Lung (tissue), 12 donors: ENCODE data around the gene SEC14L1. TPM values are rescaled to one million over a fixed set of nuclear protein-coding genes. Genes with fewer than 3 reads are reported as not detected.

Experiments
- ATAC-seq: fragments of 200-7000 bp; cut with Tn5 transposase; one replicate; pipeline ENCODE4 v1.9.1; 2020; ENCODE audit warnings: moderate number of reproducible peaks; ENCODE audit not compliant: insufficient read depth, low FRiP score
- DNase-seq, 3 donors: peaks; one replicate each; pipeline ENCODE4 v3.0.0-alpha.2; 2013 to 2017
- H3K27ac ChIP-seq, 2 donors: one replicate each; pipeline ENCODE4 v1.5.1; 2013; ENCODE audit warnings: mild to moderate bottlenecking in 2 of 2, moderate library complexity in 2 of 2, control low read depth in 1 of 2, inconsistent platforms in 1 of 2, low read depth in 1 of 2, low read length in 1 of 2
- H3K27me3 ChIP-seq, 3 donors: one replicate each; pipeline ENCODE4 v1.5.1; 2013; ENCODE audit warnings: low read length in 2 of 3; ENCODE audit not compliant: control insufficient read depth in 3 of 3, insufficient read depth in 3 of 3
- H3K36me3 ChIP-seq, 4 donors: one replicate each; pipeline ENCODE4 v1.5.1; 2013; ENCODE audit warnings: low read length in 4 of 4, mild to moderate bottlenecking in 1 of 4, moderate library complexity in 1 of 4; ENCODE audit not compliant: control insufficient read depth in 4 of 4, insufficient read depth in 4 of 4
- H3K4me1 ChIP-seq, 5 donors: one replicate each; pipeline ENCODE4 v1.5.1; 2013; ENCODE audit warnings: low read length in 5 of 5, mild to moderate bottlenecking in 2 of 5, moderate library complexity in 1 of 5; ENCODE audit not compliant: control insufficient read depth in 5 of 5, insufficient read depth in 5 of 5
- H3K4me3 ChIP-seq: one replicate; pipeline ENCODE4 v1.5.1; 2013; ENCODE audit warnings: mild to moderate bottlenecking, control low read depth, moderate library complexity
- H3K9ac ChIP-seq, 2 donors: one replicate each; pipeline ENCODE4 v1.5.1; 2013; ENCODE audit warnings: low read length in 2 of 2, control low read depth in 1 of 2; ENCODE audit not compliant: insufficient read depth in 1 of 2
- H3K9me3 ChIP-seq, 4 donors: one replicate each; pipeline ENCODE4 v1.5.1; 2013; ENCODE audit warnings: low read length in 3 of 4, mild to moderate bottlenecking in 1 of 4, moderate library complexity in 1 of 4; ENCODE audit not compliant: control insufficient read depth in 4 of 4, insufficient read depth in 3 of 4
- WGBS, 2 donors: extraction: QIAGEN DNeasy Blood & Tissue Kit; methylation state at CpG; one replicate each; pipeline ENCODE4 v1.1.7; 2013; 5-methylcytosine and 5-hydroxymethylcytosine counted together
- polyA plus RNA-seq, 2 donors: library from polyadenylated mRNA; stranded (reverse); fragments of 200-250 nt; gene quantifications; one replicate each; pipeline ENCODE4 v1.2.1, GENCODE V29; 2013
- total RNA-seq, 2 donors: library from RNA; depleted of rRNA in 1 of 2; stranded (reverse); fragments of >200 nt in 1 of 2; gene quantifications; one replicate each; pipeline ENCODE4 v1.2.1, GENCODE V29; 2014 to 2021
- TF ChIP-seq, protein P1 (sequence below): IDR thresholded peaks from 2 replicates; pipeline ENCODE4 v1.5.1; 2012; ENCODE audit warnings: mild to moderate bottlenecking; ENCODE audit errors: control extremely low read depth, extremely low read depth
- donor health status: control.
- donor health status: control.
- donor health status: Bipolar disorder and iron deficiency.
- donor health status: healthy.
- donor health status: DM: yes; HTN: yes; CAD: no.

The SEC14L1 gene
- total and polyA plus RNA-seq, 4 donors: 41.6 to 171 (median 135) TPM

- ATAC-seq (no peak), DNase-seq (no peak)
- H3K4me1 ChIP-seq: peaks cover 0 to 7% (median 0%) of the 10 kb centered on the region in 5 donors
- TF ChIP-seq, protein P1, sequence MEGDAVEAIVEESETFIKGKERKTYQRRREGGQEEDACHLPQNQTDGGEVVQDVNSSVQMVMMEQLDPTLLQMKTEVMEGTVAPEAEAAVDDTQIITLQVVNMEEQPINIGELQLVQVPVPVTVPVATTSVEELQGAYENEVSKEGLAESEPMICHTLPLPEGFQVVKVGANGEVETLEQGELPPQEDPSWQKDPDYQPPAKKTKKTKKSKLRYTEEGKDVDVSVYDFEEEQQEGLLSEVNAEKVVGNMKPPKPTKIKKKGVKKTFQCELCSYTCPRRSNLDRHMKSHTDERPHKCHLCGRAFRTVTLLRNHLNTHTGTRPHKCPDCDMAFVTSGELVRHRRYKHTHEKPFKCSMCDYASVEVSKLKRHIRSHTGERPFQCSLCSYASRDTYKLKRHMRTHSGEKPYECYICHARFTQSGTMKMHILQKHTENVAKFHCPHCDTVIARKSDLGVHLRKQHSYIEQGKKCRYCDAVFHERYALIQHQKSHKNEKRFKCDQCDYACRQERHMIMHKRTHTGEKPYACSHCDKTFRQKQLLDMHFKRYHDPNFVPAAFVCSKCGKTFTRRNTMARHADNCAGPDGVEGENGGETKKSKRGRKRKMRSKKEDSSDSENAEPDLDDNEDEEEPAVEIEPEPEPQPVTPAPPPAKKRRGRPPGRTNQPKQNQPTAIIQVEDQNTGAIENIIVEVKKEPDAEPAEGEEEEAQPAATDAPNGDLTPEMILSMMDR: no peak
- no peak overlapping the region for H3K27ac ChIP-seq
- no peak overlapping the region for H3K4me3 ChIP-seq
- H3K9ac ChIP-seq: no peak overlapping the region
- no peaks in the 10 kb centered on the region for H3K27me3 ChIP-seq
- WGBS, 2 donors: 91 to 96% methylated on average over 13 of the region's 13 CpGs
- no peaks in the 10 kb centered on the region for H3K9me3 ChIP-seq
- H3K36me3 ChIP-seq: peaks cover 16 to 61% (median 46%) of the 10 kb centered on the region in 4 donors
Observed at GRCh38 chr17:77203846-77204245, 63.1 kb downstream of the SEC14L1 start.

- Histone ChIP-seq H3K4me1 (peaks cover 0 to 7% (median 0%) of the 10 kb centered on the region in 5 donors), H3K36me3 (peaks cover 20 to 60% (median 49%) of the 10 kb centered on the region in 4 donors), H3K9ac (no peak overlapping the region), H3K4me3 (no peak overlapping the region), H3K27ac (peak overlapping the region in 1 of 2 donors; percentile 64), H3K27me3 (no peaks in the 10 kb centered on the region), H3K9me3 (no peaks in the 10 kb centered on the region)
- DNase-seq: no peak
- no peak for ATAC-seq
- TF ChIP-seq, protein P1: no peak
- WGBS, 2 donors: 76 to 84% methylated on average over 8 of the region's 8 CpGs
Observed at GRCh38 chr17:77204536-77204935, 63.8 kb downstream of the SEC14L1 start.

GRCh38 chr17:77205396-77206125 is 64.8 kb downstream of the SEC14L1 start:
- Histone ChIP-seq H3K4me1 (peaks cover 0 to 4% (median 0%) of the 10 kb centered on the region in 5 donors), H3K36me3 (peaks cover 20 to 57% (median 48%) of the 10 kb centered on the region in 4 donors), H3K9ac (no peak overlapping the region), H3K27me3 (no peaks in the 10 kb centered on the region), H3K9me3 (no peaks in the 10 kb centered on the region), H3K27ac (peak overlapping the region; percentile 27 to 36), H3K4me3 (no peak overlapping the region)
- WGBS, 2 donors: 78 to 85% methylated on average over 9 of the region's 9 CpGs
- TF ChIP-seq, protein P1: no peak
- DNase-seq: no peak
- no peak for ATAC-seq
